Gastroesophageal sphincter (tissue), 3 donors: ENCODE results near the gene CDK11B.

Source experiments
- EP300 ChIP-seq: sonication (generic); formaldehyde crosslinking; IDR thresholded peaks from one replicate; pipeline ENCODE4 v1.6.1; 2017; ENCODE audit warnings: antibody characterized with exemption, mild to moderate bottlenecking
- POLR2A ChIP-seq, 2 donors: fragments of 450-650 bp; IDR thresholded peaks; one replicate each; pipeline ENCODE4 v1.6.1; 2017; ENCODE audit warnings: antibody characterized with exemption in 2 of 2, mild to moderate bottlenecking in 2 of 2, moderate library complexity in 1 of 2
- POLR2AphosphoS5 ChIP-seq: sonication (generic); formaldehyde crosslinking; IDR thresholded peaks from one replicate; pipeline ENCODE4 v1.6.1; 2017; ENCODE audit warnings: antibody characterized with exemption
- TF ChIP-seq, protein P1 (sequence below), 4 experiments: fragments of 200-600 bp in 2 of 4; fragments of 450-650 bp in 2 of 4; sonication (generic) in 1 of 4; IDR thresholded peaks; one replicate each; pipeline ENCODE4 v1.5.1; 2017 to 2019; ENCODE audit warnings: antibody characterized with exemption in 4 of 4, mild to moderate bottlenecking in 2 of 4, moderate library complexity in 2 of 4

DNA sequence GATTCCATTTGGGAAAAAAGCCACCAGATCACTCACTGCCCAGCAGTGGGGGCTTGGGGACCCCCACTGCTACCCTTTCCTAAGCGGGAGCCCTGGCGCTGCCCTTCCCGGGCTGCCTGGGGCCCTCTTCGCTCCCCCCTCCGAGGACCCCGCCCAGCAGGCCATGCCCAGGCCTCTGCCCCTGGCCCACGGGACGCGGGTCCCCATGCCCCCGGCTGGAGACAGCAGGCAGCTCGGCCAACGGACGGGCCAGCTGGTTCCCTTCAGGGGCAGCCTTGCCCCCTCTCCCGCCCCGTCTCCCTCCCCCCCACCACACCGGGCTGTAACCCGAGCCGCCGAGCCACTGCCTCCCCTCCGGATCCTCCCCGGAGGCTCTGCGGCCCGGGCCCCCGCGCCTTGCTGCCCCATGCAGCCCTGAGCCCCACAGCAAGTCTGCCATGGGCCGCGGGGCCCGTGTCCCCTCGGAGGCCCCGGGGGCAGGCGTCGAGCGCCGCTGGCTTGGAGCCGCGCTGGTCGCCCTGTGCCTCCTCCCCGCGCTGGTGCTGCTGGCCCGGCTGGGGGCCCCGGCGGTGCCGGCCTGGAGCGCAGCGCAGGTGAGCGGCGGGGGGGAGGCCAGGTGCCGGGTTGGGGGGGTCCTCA lies 26.9 kb downstream of the CDK11B start, which contains the start of gene MMP23B:
- TF ChIP-seq, protein P1, sequence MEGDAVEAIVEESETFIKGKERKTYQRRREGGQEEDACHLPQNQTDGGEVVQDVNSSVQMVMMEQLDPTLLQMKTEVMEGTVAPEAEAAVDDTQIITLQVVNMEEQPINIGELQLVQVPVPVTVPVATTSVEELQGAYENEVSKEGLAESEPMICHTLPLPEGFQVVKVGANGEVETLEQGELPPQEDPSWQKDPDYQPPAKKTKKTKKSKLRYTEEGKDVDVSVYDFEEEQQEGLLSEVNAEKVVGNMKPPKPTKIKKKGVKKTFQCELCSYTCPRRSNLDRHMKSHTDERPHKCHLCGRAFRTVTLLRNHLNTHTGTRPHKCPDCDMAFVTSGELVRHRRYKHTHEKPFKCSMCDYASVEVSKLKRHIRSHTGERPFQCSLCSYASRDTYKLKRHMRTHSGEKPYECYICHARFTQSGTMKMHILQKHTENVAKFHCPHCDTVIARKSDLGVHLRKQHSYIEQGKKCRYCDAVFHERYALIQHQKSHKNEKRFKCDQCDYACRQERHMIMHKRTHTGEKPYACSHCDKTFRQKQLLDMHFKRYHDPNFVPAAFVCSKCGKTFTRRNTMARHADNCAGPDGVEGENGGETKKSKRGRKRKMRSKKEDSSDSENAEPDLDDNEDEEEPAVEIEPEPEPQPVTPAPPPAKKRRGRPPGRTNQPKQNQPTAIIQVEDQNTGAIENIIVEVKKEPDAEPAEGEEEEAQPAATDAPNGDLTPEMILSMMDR (IDR thresholded peaks at IDR 0.05) = no peak
- TF ChIP-seq POLR2AphosphoS5 (no peak), POLR2A (IDR thresholded peaks at IDR 0.05) (no peak), EP300 (no peak)
